Measurements from ENCODE around the gene PIR. TPM values are rescaled to one million over a fixed set of nuclear protein-coding genes. Genes with fewer than 3 reads are reported as not detected.
A peak's percentile ranks its signal among the peaks of the same experiment; 100 is the strongest.

Gene PIR
- total and polyA plus RNA-seq, 2 of the 8 experiments (the other 6 are each of a cell fraction or from before 2014, with no cell fraction given): 6.4 to 10.3 TPM

DNA sequence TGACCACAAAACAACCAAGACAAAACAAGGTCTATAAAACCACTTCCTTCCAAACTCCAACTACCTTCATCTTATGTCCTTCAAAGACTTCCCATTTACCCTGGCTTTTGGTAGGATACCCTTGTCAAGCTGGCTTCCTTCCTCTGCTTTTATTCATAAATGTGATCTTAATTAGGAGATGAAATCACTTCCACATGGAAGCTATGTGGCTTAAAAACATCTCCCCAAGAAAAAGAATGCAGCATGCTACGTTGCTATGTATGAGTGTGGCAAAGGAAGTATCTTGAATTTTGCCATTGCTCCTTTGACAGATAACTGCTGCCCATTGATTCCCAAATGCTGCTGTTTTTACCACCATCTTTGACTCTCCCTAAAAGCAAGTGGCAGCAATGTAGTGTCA lies 62.5 kb downstream of the PIR start:
- no peak overlapping the region for H3K9ac ChIP-seq (replicated peaks in 1 of 4; ENCODE audit: extremely low read depth in 1 of 4, low read depth in 3 of 4, low read length in 3 of 4)
- WGBS, 2 experiments (ENCODE audit: extremely low coverage in 1 of 2, insufficient coverage in 1 of 2, insufficient read length in 1 of 2, insufficient replicate concordance in 2 of 2, low coverage in 1 of 2, low lambda C conversion rate in 2 of 2, missing lambda C conversion rate in 1 of 2): 69% methylated on average over 1 of the region's 1 CpG; no CpG with 5 or more reads in 1 of the 2 experiments
- no peaks in the 10 kb centered on the region for H3K23me2 ChIP-seq (ENCODE audit: low read depth, low read length)
- H3K23ac ChIP-seq (ENCODE audit: insufficient read length): no peak overlapping the region
- ChIA-PET POLR2A (ENCODE audit: partially characterized antibody) (no interaction called here), CTCF (ENCODE audit: partially characterized antibody) (no interaction called here)
- H2BK5ac ChIP-seq (ENCODE audit: low read depth, low read length): no peak overlapping the region
- no peaks in the 10 kb centered on the region for H3K9me3 ChIP-seq (ENCODE audit: insufficient read depth in 2 of 2, low read depth in 1 of 2, low read length in 1 of 2)
- no peaks in the 10 kb centered on the region for H4K20me1 ChIP-seq (replicated peaks in 1 of 2; ENCODE audit: control insufficient read depth in 1 of 2, insufficient read depth in 2 of 2, low read length in 2 of 2)
- no peak overlapping the region for H2AK5ac ChIP-seq (ENCODE audit: low read depth, low read length)
- no peaks in the 10 kb centered on the region for H3K79me1 ChIP-seq (ENCODE audit: low read depth, low read length)
- H3K4me3 ChIP-seq (ENCODE audit: extremely low read depth in 1 of 4, insufficient read depth in 2 of 4, low read depth in 3 of 4, low read length in 4 of 4): no peak overlapping the region
- H4K8ac ChIP-seq (ENCODE audit: extremely low read depth, insufficient read depth, low read length): no peak overlapping the region
- H3K79me2 ChIP-seq (ENCODE audit: control insufficient read depth in 1 of 2, insufficient read depth in 2 of 2, low read length in 2 of 2): no peaks in the 10 kb centered on the region
- H4K91ac ChIP-seq (replicated peaks; ENCODE audit: insufficient read length, low read length): no peak overlapping the region
- no peak overlapping the region for H2BK15ac ChIP-seq (ENCODE audit: low read length)
- H3K27ac ChIP-seq (ENCODE audit: low read depth, low read length): no peak overlapping the region
- H3K56ac ChIP-seq (replicated peaks; ENCODE audit: insufficient read length, low read depth, low read length): no peak overlapping the region
- no peak overlapping the region for H2BK20ac ChIP-seq (ENCODE audit: low read length)
- no peaks in the 10 kb centered on the region for H3K36me3 ChIP-seq (ENCODE audit: control insufficient read depth in 2 of 4, insufficient read depth in 4 of 4, low read length in 3 of 4)
- no peak overlapping the region for H2AFZ ChIP-seq (ENCODE audit: low read length)
- DNase-seq (ENCODE audit: low read depth in 1 of 2, low spot score in 2 of 2): no peak
- H3K18ac ChIP-seq (ENCODE audit: extremely low read depth, low read length): no peak overlapping the region
- H3K27me3 ChIP-seq (replicated peaks in 1 of 4; ENCODE audit: control insufficient read depth in 3 of 4, extremely low read depth in 1 of 4, insufficient read depth in 3 of 4, low read length in 3 of 4): no peaks in the 10 kb centered on the region
- no peak overlapping the region for H2BK120ac ChIP-seq (replicated peaks; ENCODE audit: low read depth, low read length)
- H3K4me1 ChIP-seq (replicated peaks in 1 of 4; ENCODE audit: control insufficient read depth in 3 of 4, insufficient read depth in 4 of 4, low read length in 3 of 4): no peaks in the 10 kb centered on the region
- H2BK12ac ChIP-seq (ENCODE audit: low read depth, low read length): no peak overlapping the region
- no peak overlapping the region for H3K4me2 ChIP-seq (ENCODE audit: insufficient read depth in 1 of 2, low read depth in 2 of 2, low read length in 2 of 2)
- no peak overlapping the region for H4K5ac ChIP-seq (ENCODE audit: insufficient read length, low read depth, low read length)
- H3K4ac ChIP-seq (replicated peaks; ENCODE audit: insufficient read length, low read depth, low read length): no peak overlapping the region
- FAIRE-seq: peak; percentile 70
- H3K14ac ChIP-seq (ENCODE audit: insufficient read length): no peak overlapping the region
- TF ChIP-seq CEBPB (IDR thresholded peaks at IDR 0.05; ENCODE audit: low read depth, low read length): no peak
- TF ChIP-seq SP1 (IDR thresholded peaks at IDR 0.05; ENCODE audit: low read depth, low read length): no peak
- no peak for TF ChIP-seq POLR2AphosphoS5 (IDR thresholded peaks at IDR 0.05; ENCODE audit: low read depth, low read length)
- no peak for TF ChIP-seq ZNF274 (IDR thresholded peaks at IDR 0.05; ENCODE audit: borderline replicate concordance, extremely low read depth, low read length)
- no peak for TF ChIP-seq NANOG (IDR thresholded peaks at IDR 0.05; ENCODE audit: insufficient read depth, low read depth, low read length, poor library complexity, severe bottlenecking)

All from H1 (cell line).